ENCODE results near the gene HAUS6.
A peak's percentile ranks its signal among the peaks of the same experiment; 100 is the strongest.
"Not testable (repeated sequence)": the region's sequence is repeated elsewhere in the genome, so short reads cannot be mapped to it uniquely, and the experiment has no call there.

HAUS6 gene, protein sequence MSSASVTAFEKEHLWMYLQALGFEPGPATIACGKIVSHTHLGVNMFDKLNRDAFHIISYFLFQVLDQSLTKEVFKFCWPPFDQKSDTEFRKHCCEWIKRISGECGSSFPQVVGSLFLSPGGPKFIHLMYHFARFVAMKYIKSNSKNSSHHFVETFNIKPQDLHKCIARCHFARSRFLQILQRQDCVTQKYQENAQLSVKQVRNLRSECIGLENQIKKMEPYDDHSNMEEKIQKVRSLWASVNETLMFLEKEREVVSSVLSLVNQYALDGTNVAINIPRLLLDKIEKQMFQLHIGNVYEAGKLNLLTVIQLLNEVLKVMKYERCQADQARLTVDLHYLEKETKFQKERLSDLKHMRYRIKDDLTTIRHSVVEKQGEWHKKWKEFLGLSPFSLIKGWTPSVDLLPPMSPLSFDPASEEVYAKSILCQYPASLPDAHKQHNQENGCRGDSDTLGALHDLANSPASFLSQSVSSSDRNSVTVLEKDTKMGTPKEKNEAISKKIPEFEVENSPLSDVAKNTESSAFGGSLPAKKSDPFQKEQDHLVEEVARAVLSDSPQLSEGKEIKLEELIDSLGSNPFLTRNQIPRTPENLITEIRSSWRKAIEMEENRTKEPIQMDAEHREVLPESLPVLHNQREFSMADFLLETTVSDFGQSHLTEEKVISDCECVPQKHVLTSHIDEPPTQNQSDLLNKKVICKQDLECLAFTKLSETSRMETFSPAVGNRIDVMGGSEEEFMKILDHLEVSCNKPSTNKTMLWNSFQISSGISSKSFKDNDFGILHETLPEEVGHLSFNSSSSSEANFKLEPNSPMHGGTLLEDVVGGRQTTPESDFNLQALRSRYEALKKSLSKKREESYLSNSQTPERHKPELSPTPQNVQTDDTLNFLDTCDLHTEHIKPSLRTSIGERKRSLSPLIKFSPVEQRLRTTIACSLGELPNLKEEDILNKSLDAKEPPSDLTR

DNA sequence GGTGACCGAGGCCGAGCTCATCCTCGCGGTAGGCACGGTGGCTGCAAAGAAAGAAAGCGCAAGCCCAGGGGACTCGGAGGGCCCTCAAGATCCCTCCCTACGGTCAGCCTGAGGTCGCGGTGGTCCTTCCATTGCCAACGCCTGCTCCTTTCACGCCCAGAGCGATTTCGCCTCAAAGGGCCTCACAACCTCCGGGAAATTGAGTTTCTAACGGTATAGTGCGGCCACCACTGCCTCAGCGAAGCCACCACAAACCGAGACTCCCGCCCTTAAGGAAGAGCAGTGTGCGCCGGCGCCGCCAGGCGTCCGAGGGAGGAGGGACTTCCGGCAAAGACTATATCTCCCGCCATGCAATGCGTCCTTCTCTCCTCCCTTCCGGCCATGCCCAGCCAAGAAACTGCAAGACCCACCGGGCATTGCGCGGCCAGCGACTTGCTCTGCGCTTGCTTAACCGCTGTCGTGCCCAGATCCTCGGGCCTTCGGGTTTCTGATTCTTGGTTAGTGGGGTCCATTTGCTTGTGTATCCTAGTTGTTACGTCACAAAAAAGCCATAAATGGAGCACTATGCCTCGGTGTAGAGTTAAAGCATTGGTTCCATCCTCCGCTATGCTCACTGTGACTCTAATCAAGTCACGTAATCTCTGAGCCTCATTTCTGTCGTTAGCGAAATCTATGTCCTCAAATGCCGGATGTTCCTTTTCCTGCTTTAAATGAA is at the start of gene HAUS6:
Gene HAUS6, minus strand, starts transcription at position 274 of the 715 bp plus-strand sequence. Its CDS starts 253 bp downstream, at position 21.
- peak; percentile 97 for DNase-seq

DNA sequence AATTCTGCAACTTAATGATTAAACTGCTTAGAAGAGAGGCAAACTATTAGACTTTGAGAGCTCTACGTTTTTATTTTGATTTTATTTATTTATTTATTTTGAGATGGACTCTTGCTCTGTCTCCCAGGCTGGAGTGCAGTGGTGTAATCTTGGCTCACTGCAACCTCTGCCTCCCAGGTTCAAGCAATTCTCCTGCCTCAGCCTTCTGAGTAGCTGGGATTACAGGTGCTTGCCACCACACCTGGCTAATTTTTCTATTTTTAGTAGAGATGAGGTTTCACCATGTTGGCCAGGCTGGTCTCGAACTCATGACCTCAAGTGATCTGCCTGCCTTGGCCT is 49.4 kb upstream of the HAUS6 start:
- not testable (repeated sequence) for DNase-seq

DNA sequence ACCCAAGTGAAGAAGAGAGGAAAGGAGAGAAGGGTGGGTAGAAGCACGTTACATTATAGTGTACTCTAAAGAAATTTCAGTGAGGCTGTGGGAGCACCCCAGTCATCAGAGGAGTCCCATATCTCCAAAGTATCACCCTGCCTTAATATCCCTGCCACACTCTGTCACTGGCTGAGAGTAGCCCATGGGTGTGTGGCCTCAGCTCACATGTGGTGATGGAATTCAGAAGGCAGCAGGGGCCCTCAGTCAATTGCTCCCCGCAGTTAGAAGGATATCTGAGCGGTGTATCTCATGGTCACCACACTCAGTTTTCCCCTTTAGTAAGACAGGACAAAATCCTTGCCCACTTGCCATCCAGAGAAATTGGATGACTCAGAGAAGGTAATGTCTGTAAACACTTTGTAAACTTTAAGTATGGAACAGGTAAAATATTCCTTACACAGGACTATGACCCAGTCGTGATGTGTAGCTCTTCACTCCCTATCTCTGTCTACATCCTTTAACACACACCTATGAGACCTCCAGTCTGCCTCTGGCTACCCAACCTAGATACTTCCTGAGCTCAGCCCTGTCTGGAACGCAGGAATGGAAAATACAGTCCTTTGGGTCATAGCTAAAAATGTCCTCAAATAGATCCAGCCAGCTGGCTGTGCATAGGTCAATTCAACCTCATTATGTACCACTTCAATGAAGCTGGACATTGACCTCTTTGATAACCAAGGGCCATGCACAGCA is 48.9 kb upstream of the HAUS6 start:
- no peak for DNase-seq

DNA sequence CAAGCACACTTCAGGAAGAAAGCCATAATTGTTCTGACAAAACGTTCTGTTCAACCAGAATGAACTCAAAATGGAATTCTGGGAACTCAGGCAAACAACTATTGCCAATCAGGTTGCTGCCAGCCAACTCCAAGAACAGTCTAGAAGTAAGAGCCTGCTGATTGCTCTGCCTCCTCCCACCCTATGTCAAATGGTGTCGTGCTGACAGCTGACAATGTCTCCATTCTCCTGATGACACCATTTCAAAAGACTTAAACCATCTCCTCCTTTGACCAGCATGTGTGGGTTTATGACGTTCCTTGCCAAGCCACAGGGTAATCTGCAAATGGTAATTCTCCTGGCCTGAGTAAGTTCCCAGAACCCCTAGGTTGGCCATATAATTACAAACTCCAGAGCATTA is 46.5 kb upstream of the HAUS6 start:
- no peak for DNase-seq

DNA sequence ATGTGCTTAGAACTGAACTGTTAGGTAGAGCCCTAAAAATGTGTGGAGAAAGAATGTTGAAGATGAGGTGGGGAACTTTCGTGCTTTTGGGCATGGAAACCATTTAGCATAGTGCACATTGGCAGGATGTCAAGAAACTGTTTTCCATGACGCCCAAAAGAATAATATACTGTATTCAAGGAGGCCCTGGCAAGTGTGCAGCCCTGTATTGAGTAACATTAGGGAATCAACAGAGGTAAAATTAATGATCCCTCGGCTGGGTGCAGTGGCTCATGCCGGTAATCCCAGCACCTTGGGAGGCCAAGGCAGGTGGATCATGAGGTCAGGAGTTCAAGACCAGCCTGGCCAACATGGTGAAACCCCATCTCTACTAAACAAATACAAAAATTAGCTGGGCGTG is 45.5 kb upstream of the HAUS6 start:
- peak; percentile 11 for DNase-seq

DNA sequence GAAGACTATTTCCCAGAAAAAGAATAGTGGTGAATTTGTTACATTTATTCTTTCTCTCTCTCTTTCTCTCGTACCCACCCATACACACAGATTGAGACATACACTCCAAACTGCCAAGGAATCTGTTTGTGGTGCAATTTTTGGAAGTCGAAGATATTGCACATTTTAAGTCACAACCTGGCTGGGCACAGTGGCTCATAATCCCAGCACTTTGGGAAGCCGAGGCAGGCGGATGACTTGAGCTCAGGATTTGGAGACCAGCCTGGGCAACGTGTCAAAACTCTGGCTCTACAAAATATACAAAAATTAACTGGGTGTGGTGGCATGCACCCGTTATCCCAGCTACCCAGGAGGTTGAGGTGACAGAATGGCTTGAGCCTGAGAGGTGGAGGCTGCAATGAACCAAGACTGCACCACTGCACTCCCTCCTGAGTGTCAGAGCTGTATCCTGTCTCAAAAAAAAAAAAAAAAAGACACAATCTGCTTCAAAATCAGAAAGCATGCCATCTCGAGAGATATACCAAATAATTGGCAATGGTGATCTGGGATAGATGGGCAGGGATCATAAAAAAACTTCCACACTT is 43.8 kb upstream of the HAUS6 start:
- no peak for DNase-seq

DNA sequence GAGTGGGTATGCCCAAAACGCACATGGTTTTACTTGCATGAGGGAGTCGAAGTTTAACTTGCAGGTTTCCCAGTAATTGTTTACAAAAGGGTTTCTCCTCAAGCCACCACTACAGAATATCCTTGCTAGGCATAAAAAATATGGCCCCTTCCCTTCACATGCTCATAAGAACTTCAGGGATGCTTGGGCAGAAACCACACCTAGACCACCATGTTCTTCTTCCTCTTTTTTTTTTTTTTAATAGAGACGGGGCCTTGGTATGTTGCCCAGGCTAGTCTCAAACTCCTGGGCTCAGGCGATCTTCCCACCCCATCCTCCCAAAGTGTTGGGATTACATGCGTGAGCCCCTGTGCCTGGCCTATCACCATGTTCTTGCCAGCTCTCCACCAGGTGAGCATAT is 43.2 kb upstream of the HAUS6 start:
- no peak for DNase-seq

DNA sequence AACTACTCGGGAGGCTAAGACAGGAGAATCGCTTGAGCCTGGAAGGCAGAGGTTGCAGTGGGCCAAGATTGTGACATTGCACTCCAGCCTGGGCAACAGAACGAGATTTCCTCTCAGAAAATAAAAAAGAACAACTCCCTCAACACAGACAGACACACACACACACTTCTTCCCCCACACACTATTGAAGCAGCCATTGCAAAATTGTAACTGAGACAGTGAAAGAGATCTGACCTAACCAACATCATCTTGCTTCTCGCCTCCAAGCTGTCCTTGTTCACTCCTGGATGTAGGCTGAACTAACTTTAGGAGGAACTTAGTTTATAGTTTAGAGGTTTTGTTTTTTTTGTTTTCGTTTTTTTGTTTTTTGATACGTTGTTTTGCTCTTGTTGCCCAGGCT is 37.6 kb upstream of the HAUS6 start:
- no peak for DNase-seq

DNA sequence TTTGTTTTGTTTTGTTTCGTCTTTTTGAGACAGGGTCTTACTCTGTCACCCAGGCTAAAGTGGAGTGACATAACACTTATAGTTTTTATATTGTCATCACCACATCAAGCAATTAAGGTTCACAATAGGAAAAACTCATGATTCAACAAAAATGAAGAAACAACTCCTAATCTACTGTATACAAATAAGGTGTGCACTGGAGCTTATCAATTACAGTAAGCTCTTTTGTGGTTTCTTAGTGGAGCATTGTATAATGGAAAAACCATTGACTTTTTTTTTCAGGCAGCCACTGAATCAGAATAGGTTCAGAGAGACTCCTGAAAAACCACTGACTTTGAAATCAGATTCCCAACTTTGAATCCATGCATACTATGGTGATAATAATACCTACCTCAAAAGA is 35.4 kb upstream of the HAUS6 start:
- no peak for DNase-seq

DNA sequence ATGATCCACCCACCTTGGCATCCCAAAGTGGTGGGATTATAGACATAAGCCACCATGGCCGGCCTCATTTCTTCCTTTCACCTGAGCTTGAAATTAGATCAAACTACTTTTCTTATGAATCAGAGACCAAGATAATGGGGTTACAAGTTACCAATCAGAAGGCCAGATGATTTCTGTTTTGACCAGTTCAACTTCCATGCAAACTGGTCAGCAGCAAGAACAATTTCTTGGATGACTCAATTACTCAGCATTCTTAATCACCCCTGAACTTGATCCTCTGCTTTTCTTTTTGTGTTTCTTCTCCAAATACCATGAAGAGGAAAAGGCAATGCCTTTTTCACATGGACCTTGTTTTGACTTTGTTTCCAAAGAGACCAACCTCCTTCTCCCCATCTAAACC is 34.6 kb upstream of the HAUS6 start:
- DNase-seq: no peak

DNA sequence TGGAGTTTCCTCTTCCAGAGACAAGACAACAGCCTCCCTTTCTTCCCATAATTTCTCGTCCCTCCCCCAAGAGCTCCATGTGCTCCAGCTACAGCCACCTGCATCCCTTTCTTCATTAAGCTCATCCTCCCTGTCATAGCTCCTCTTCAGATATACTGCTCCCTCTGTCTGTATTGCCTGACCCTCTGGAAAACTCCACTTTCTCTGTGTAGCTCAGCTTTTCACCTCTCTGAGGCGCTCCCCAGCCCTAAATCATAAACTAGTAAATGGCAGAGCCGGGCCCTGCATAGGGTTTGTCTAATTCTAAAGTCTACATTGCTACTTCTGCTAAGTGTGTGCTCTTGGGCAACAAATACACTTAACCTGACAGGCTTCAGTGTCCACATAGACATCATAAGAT is 33.4 kb upstream of the HAUS6 start:
- DNase-seq: no peak

DNA sequence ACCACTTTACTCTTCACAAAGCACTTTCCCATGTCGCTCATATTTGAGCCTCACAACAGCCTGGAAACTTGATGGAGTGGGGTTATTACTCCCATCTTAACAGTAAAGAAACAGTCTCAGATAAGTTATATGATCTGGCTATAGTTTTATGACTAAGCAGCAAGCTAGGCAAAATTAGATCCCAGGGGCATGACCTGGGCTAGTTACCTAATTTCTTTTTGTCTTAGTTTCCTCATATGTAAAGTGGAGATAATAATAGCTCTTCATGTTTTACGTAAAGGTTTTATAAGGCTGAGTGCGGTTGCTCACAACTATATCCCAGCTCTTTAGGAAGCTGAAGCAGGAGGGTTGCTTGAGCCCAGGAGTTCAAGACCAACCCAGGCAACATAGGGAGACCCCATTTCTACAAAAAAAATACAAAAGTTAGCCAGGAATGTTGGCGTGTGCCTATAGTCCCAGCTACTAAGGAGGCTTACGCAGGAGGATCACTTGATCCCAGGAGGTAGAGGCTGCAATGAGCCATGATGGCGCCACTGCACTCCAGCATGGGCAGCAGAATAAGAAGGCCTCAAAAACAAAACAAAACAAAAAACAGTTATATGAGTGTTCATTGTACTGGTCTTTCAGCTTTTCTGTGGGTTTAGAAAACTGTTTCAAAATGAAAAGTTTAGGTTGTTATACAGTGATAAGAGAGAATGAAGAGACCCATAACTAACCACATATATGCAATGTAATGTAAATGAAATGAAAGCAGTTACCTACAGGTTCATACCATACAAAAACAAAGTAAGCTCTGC is 31.0 kb upstream of the HAUS6 start:
- DNase-seq: no peak

DNA sequence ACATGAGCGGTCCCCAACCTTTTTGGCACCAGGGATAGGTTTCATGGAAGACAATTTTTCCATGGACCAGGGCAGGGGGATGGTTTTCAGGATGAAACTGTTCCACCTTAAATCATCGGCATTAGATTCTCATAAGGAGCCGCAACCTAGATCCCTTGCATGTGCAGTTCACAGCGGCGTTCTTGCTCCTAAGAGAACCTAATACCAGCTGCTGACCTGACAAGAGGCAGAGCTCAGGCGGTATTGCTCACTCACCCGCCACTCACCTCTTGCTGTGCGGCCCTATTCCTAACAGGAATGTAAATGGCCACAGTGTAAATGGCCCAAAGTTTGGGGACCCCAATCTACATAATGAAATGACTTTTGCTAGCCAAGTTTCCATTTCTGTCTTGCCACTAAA is 27.7 kb upstream of the HAUS6 start:
- no peak for DNase-seq

DNA sequence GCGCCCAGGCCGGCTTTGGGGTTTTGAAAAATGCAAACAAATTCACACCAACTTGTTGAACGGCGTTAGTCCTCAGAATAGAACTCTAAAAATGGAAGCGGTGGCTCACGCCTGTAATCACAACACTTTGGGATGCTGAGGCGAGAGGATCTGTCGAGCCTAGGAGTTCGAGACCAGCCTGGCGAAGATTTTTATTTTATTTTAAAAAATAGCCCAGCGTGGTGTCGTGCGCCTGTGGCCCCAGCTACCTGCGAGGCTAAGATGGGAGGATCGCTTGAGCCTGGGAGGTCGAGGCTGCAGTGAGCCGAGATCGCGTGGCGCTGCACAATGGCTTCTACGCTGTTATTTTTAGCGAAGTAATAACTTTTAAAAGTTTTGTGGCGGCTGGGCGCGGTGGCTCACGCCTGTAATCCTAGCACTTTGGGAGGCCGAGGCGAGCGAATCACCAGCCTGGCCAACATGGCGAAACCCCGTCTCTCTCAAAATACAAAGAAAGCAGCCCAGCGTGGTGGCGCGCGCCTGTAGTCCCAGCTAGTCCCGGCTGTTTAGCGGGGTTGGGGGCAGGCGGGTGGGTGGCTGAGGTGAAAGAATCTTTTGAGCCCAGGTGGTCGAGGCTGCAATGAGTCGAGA is 25.3 kb upstream of the HAUS6 start:
- DNase-seq: no peak

DNA sequence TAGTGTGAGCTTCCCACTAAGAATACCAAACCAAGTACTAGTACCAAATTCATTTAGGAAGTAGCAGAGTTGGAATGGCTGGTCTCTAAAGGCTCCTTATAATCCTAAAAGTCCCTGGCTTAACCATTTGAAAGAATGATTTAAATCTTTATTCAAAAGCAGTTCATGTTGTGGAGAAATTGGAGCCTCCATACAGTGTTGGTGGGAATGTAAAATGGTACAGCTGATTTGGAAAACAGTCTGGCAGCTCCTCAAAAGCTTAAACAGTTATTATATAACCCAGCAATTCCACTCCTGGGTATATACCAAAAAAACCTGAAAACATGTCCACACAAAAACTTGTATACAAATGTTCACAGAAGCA is 21.7 kb upstream of the HAUS6 start:
- no peak for DNase-seq

DNA sequence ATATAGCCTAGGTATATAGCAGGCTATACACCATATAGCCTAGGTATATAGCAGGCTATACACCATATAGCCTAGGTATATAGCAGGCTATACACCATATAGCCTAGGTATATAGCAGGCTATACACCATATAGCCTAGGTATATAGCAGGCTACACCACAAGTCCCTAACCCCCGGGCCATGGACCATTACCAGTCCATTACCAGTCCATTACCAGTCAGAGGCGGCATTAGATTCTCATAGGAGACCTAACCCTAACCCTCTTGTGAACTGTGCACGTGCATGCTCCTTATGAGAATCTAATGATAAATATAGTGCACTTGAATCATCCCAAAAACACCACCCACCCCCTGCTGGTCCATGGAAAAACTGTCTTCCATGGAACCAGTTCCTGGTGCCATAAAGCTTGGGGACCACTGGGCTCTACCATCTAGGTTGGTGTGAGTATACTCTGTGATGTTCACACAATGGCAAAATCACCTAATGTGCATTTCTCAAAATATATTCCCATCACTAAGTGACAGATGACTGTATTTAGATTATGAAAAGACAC is 19.9 kb upstream of the HAUS6 start:
- no peak for DNase-seq

DNA sequence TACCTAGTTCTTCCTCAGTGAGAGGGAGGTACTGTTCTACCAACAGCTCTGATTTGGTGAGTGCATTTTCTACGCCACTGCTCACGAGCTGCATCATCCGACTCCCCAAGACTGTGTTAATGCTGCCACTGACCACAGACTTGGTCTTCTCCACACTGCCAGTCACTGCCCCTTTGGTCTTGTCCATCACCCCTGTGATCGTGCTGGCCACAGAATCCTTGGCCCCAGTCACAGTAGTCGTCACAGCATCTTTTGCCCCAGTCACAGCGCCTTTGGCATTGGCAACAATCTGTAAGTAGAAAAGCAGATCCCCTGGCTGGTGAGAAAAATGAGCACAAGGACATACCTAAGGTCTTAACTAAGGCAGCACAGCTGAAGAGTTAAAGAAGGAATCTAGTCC is 18.2 kb upstream of the HAUS6 start:
- no peak for DNase-seq

DNA sequence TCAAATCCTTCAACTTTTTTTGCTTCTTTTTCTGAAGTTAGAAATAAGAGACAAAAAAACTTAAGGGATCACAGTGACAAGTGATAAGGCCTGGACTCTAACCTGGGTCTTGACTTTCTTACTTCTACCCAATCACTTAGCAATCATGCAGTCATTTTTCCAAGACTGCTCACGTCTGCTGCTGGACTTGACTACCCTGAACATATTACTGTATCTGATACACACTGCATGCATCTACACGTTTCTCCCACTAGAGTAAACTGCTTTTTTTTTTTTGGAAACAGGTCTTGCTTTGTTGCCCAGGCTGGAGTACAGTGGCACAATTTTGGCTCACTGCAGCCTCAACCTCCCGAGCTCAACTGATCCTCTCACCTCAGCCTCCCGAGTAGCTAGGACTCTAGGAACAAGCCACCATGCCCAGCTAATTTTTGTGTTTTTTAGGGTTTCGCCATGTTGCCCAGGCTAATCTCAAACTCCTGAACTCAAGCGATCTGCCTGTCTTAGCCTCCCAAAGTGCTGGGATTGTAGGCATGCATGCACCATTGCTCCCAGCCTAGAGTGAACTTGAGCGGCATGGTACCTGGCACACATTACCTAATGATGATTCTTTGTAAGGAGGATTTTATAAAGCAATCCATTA is 17.2 kb upstream of the HAUS6 start:
- DNase-seq: no peak

DNA sequence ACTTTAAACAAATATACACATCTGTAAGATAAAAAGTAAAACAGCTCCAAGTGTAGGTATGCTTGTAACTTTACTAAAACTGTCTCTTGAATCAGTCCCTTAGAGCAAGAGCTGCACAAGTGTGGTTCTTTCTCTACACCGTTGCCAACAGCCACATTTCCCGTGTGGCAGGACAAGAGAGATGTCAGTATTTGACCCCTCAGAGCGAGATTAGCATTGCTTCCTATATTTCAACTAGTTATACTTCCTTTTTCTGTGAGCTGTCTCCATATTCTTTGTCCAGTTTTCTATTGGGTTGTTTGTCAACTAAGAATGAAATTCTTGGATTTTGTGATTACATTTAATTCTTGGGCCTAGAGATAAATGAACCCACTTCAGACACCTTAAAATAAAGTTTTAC is 16.5 kb upstream of the HAUS6 start:
- DNase-seq: no peak

DNA sequence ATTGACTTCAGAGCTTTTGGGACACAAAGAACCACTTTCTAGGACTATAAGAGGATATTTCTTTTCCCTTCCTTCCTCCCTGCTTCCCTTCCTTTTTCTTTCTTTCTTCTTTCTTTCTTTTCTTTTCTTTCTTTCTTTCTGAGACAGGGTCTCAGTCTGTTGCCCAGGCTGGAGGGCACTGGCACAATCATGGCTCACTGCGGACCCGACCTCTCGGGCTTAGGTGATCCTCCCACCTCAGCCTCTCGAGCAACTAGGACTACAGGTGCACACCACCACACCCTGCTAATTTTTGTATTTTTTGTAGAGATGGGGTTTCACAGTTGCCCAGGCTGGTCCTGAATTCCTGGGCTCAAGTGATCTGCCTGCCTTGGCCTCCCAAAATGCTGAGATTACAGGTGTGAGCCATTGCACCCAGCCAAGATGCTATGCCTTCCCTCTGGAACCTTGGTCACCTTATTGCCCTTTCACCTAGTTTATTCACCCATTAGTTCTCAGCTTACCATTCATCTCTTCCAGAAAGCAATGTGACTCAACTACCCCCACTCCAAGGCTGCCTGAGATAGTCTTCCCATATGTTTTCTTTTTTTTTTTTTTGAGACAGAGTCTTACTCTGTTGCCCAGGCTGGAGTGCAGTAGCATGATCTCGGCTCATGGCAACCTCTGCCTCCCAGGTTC is 14.5 kb upstream of the HAUS6 start:
- no peak for DNase-seq
